Activated CD8-positive, alpha-beta memory T cell treated with anti-CD3 and anti-CD28 coated beads for 48 hours (primary cell): Measurements from ENCODE around the gene RSPRY1.
"Not testable (repeated sequence)": the region's sequence is repeated elsewhere in the genome, so short reads cannot be mapped to it uniquely, and the experiment has no call there.

Experiments used
- DNase-seq, 3 experiments: peaks; one replicate each; pipeline ENCODE4 v3.0.0-alpha.2; 2020; ENCODE audit warnings: low read depth in 2 of 3, low spot score in 2 of 3

Gene RSPRY1

GRCh38 chr16:57185446-57185944 is 634 bp upstream of the RSPRY1 start:
- DNase-seq = peak in 1 of 3 experiments; percentile 20

DNA sequence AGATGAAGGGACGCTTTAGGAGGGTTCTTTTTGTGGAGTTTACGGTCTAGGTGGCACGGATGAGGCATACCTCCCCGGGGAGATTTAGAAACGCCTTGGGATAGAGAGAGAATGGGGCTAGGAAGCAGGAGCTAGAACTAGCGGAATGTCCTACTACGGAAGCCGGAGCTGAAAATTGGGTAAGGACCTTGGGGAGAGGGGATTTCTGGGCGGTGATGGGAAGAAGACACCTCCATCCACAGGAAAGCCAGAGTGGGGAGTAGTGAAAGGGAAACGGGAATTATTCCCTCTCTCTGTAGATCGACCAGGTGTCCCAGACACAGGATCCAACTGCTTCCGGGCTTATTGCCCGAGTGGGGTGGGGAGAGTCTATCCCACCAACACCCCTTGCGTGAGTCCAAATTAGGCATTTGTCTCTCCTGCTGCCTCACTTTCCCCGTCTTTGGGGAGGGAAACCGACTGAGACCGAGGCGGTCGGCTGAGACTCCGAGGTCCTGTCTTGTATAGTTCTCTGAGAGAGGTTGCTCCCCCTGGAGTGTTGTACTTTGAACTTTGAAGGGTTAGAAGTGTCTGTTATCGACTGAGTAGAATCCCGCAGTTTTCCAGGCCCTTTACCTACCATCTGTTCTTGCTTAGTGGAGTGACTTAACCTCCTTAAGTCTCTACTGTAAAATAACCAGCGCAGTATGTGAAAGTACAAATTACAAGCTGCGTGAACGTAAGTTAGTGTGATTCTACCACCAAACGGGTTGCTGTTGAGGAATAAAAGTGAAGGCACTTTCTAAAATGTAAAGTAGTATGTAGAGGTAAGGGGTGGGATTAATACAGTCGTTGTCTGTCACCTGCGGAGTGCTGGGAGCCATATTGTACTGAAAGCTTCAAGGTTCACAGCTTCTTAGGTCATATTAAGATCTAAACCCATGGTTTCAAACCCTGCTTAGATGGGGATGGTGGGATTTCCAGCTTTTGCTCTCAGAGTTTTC is 1.0 kb downstream of the RSPRY1 start:
- DNase-seq = peak in 2 of 3 experiments; percentile 2 to 3

DNA sequence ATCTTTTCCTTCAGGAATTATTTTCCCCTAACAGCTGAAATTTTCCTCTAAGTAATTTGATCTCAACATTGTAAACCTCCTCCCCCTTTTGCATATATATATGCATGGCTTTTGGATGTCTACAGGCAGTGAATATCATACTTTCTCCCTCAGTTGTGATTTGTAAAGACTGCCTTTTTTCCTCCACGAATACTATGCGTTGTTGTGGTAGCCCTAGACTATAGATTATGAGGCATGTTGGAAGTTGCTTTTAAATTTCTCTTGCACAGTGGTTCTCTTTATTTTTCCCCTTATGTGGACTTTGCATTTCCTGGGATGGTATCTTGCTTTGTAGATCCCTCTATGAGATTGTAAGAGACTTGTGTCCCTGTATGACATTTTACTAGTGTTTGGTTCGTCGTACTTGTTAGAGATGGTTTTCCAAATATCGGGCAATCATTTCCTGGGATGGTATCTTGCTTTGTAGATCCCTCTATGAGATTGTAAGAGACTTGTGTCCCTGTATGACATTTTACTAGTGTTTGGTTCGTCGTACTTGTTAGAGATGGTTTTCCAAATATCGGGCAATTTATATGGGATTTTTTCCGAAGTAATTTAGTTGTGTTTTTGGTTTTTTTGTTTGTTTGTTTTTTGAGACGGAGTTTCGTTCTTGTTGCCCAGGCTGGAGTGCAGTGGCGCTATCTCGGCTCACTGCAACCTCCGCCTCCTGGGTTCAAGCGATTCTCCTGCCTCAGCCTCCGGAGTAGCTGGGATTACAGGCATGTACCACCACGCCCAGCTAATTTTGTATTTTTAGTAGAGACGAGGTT is 2.0 kb downstream of the RSPRY1 start:
- not testable (repeated sequence) for DNase-seq

DNA sequence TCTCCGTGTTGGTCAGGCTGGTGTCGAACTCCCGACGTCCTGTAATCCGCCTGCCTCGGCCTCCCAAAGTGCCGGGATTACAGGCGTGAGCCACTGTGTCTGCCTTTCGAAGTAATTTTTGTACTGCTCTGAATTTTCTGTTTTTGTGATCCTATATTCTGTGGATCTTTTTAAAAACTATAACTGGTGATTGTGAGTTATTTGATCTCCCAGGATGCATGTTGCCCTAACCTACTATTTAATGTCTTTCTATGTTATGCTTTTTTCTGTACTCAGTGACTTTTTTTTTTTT is 2.5 kb downstream of the RSPRY1 start:
- no peak for DNase-seq

DNA sequence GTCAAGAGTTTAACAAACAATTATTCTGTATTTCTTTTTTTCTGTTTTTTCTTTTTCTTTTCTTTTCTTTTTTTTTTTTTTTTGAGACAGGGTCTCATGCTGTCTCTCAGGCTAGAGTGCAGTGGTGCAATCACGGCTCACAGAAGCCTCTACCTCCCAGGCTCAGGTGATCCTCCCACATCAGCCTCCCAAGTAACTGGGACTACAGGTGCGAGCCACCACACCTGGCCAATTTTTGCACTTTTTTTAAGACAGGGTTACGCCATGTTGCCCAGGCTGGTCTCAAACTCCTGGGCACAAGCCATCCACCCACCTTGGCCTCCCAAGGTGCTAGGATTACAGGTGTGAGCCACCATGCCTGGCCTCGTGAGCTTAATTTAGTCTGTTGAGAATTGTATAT is 3.4 kb downstream of the RSPRY1 start:
- DNase-seq = not testable (repeated sequence)

DNA sequence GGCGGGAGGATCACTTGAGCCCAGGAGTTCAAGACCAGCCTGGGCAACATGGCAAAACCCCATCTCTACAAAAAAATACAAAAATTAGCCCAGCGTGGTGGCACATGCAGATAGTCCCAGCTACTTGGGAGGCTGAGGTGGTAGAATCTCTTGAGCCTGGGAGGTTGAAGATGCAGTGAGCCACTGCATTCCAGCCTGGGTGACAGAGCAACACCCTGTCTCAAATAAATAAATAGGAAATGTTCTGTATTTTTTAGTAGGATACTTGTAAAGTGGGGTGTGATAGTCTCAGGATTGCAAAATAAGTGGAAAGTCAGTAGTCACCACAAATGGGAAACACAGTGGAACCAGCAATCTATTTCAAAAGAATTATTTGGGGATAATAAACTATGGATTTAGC is 4.0 kb downstream of the RSPRY1 start:
- no peak for DNase-seq

DNA sequence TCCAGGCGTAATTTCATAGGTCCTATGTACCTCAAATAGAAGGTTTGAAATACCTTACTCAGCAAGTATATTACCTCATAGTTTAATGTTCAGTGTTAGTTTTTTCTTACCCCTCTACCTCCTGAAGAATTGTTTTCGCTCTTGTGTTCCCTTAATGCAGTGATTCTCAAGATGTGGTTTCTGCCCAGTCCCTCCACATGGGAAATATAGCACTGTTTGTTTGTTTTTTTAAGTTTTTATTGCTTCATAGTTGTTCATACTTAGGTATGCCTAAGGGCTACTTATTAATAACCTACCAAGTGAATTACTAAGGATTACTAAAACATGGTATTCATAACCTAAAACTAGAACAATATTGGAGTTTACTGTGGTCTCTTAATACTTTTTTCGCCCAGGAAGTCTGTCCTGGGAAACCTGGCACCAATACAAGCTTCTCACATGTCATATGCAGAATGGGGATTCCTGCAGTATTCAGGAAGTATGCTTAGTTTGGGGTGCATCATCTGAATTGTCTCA is 5.0 kb downstream of the RSPRY1 start:
- no peak for DNase-seq

GRCh38 chr16:57192146-57192545 is 6.0 kb downstream of the RSPRY1 start:
- no peak for DNase-seq

GRCh38 chr16:57192720-57193486 is 6.8 kb downstream of the RSPRY1 start:
- no peak for DNase-seq

GRCh38 chr16:57194512-57194911 is 8.4 kb downstream of the RSPRY1 start:
- DNase-seq = no peak

DNA sequence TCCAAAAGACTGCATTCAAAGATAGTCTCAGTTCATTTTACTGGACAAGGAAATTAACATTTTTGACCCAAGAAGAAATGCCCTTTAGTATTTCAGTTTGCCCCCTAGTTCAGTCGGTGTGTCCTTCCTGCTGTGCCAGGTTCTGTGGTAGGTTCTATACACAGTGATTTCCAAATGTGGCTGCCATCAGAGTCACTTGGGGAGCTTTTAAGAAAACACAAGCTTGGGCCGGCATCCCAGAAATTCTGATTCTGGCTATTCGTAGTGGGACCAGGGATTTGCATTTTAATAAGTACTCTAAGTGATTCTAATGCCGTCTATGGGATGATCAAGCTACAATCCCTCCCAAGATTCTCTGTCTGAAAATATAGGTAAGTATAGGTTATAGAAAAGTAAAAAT is 10.2 kb downstream of the RSPRY1 start:
- no peak for DNase-seq

GRCh38 chr16:57196753-57197152 is 10.6 kb downstream of the RSPRY1 start:
- no peak for DNase-seq

- DNase-seq = not testable (repeated sequence)
These were observed 14.2 kb downstream of the RSPRY1 start for GRCh38 chr16:57200321-57200720.

- DNase-seq = not testable (repeated sequence)
These were observed 14.8 kb downstream of the RSPRY1 start for GRCh38 chr16:57200926-57201325.

GRCh38 chr16:57202095-57202886 is 16.2 kb downstream of the RSPRY1 start:
- no peak for DNase-seq

- DNase-seq = no peak
These were observed 17.3 kb downstream of the RSPRY1 start for GRCh38 chr16:57203451-57203850.

- DNase-seq = no peak
These were observed 18.5 kb downstream of the RSPRY1 start for GRCh38 chr16:57204675-57205074.

GRCh38 chr16:57208926-57209325 is 22.8 kb downstream of the RSPRY1 start:
- DNase-seq = no peak

- no peak for DNase-seq
These were observed 23.7 kb downstream of the RSPRY1 start for GRCh38 chr16:57209780-57210179.

- no peak for DNase-seq
These were observed 27.3 kb downstream of the RSPRY1 start for GRCh38 chr16:57213462-57213861.
